ENCODE data around the gene PON3.

DNA sequence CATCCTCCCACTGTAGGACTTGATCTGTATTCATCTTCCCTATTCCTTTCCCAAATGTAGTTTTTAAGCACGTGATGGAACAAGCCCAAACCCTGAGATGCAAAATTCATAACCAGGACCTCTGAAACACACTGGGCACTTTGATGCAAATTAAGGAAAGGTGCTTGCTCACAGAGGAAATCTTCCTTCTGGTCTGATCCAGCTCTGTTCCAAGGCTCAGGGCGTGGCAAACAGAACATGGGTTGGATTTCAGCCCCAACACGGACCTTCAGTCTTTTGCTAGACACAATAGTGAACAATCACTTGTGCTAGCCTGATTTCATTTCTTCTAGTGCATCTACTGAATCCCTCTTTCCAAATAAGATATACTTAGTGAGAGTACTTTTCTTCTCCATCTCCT is 27.9 kb downstream of the PON3 start:
- TF ChIP-seq CTCF (conservative IDR thresholded peaks at IDR 0.05; ENCODE audit: low read length) (no peak), EZH2phosphoT487 (IDR thresholded peaks at IDR 0.05; ENCODE audit: borderline replicate concordance) (no peak)

Data from Loucy (cell line).